HepG2 (cell line): ENCODE results near the gene BMP6. TPM values are rescaled to one million over a fixed set of nuclear protein-coding genes. Genes with fewer than 3 reads are reported as not detected.

Experiments
- BRD4 ChIP-seq: sonication (generic); formaldehyde crosslinking; IDR thresholded peaks from 2 replicates; pipeline ENCODE4 v1.4.0; 2020; ENCODE audit warnings: missing genetic modification reagents
- GPBP1L1 ChIP-seq: sonication (generic); formaldehyde crosslinking; IDR thresholded peaks from 2 replicates; pipeline ENCODE4 v1.5.0; 2020; ENCODE audit warnings: mild to moderate bottlenecking, missing genetic modification reagents
- KDM1A ChIP-seq: IDR thresholded peaks from 2 replicates; pipeline ENCODE4 v1.6.1; 2016; ENCODE audit warnings: missing compliant biosample characterization
- KLF11 ChIP-seq: IDR thresholded peaks from 2 replicates; pipeline ENCODE4 v1.6.1; 2016; ENCODE audit warnings: missing compliant biosample characterization
- KMT2A ChIP-seq: sonication (generic); formaldehyde crosslinking; IDR thresholded peaks from 2 replicates; pipeline ENCODE4 v1.4.0; 2020; ENCODE audit warnings: missing genetic modification reagents
- MYC ChIP-seq: sonication (generic); formaldehyde crosslinking; IDR thresholded peaks from 2 replicates; pipeline ENCODE4 v1.9.0; 2021; ENCODE audit warnings: missing genetic modification reagents, borderline replicate concordance
- NBN ChIP-seq: fragments of 450-650 bp; conservative IDR thresholded peaks from 2 replicates; pipeline ENCODE4 v1.6.1; 2017
- NPAS2 ChIP-seq: sonication (generic); formaldehyde crosslinking; IDR thresholded peaks from 2 replicates; pipeline ENCODE4 v1.8.0; 2022; ENCODE audit warnings: mild to moderate bottlenecking, missing genetic modification reagents, borderline replicate concordance
- PAX8 ChIP-seq: sonication (generic); formaldehyde crosslinking; IDR thresholded peaks from 2 replicates; pipeline ENCODE4 v1.8.0; 2022; ENCODE audit warnings: mild to moderate bottlenecking, missing genetic modification reagents, borderline replicate concordance
- PCBP1 ChIP-seq: fragments of 200-400 bp; formaldehyde crosslinking; IDR thresholded peaks from 2 replicates; pipeline ENCODE4 v1.6.1; 2017; ENCODE audit warnings: mild to moderate bottlenecking, low read depth, low read length, borderline replicate concordance
- REXO4 ChIP-seq: sonication (generic); formaldehyde crosslinking; IDR thresholded peaks from 2 replicates; pipeline ENCODE4 v1.8.0; 2022; ENCODE audit warnings: missing genetic modification reagents, mild to moderate bottlenecking, borderline replicate concordance
- SSRP1 ChIP-seq: IDR thresholded peaks from 2 replicates; pipeline ENCODE4 v1.6.1; 2016; ENCODE audit warnings: control low read depth
- TEAD3 ChIP-seq: optimal IDR thresholded peaks from 2 replicates; pipeline ENCODE3; 2016; ENCODE audit warnings: borderline replicate concordance
- XRCC5 ChIP-seq: fragments of 200-400 bp; formaldehyde crosslinking; optimal IDR thresholded peaks from 2 replicates; pipeline ENCODE3; 2017; ENCODE audit warnings: mild to moderate bottlenecking, low read length
- YEATS4 ChIP-seq: sonication (generic); formaldehyde crosslinking; IDR thresholded peaks from 2 replicates; pipeline ENCODE4 v1.4.0; 2020; ENCODE audit warnings: missing genetic modification reagents, borderline replicate concordance
- ZFP36L1 ChIP-seq: sonication (generic); formaldehyde crosslinking; IDR thresholded peaks from 2 replicates; pipeline ENCODE4 v1.8.0; 2022; ENCODE audit warnings: mild to moderate bottlenecking, missing genetic modification reagents, moderate library complexity
- ZNF224 ChIP-seq: sonication (generic); formaldehyde crosslinking; IDR thresholded peaks from 2 replicates; pipeline ENCODE4 v1.5.0; 2020; ENCODE audit warnings: mild to moderate bottlenecking, missing genetic modification reagents
- ZNF263 ChIP-seq: sonication (generic); formaldehyde crosslinking; IDR thresholded peaks from 2 replicates; pipeline ENCODE4 v1.4.0; 2020; ENCODE audit warnings: missing genetic modification reagents
- ZNF484 ChIP-seq: sonication (generic); formaldehyde crosslinking; IDR thresholded peaks from 2 replicates; pipeline ENCODE4 v1.5.1; 2020; ENCODE audit warnings: mild to moderate bottlenecking, low read depth, missing genetic modification reagents, borderline replicate concordance
- ZNF589 ChIP-seq: sonication (generic); formaldehyde crosslinking; conservative IDR thresholded peaks from 2 replicates; pipeline ENCODE4 v1.8.0; 2022; ENCODE audit warnings: mild to moderate bottlenecking, moderate library complexity, missing genetic modification reagents
- ZNF891 ChIP-seq: sonication (generic); formaldehyde crosslinking; IDR thresholded peaks from 2 replicates; pipeline ENCODE4 v1.5.0; 2020; ENCODE audit warnings: mild to moderate bottlenecking, missing genetic modification reagents
- polyA plus RNA-seq, 8 experiments: library from polyadenylated mRNA; depleted of rRNA in 3 of 8; stranded (reverse) in 7 of 8; unstranded in 1 of 8; fragments of >200 nt; fragmentation: Illumina TruSeq in 4 of 8; extraction: Trizol in 4 of 8; gene quantifications; 2 replicates each; pipeline versions ENCODE4 v1.2.1 to v1.2.3, GENCODE V29; 2011 to 2016; ENCODE audit warnings: low read depth in 4 of 8, missing spikeins in 1 of 8, mixed read lengths in 1 of 8; ENCODE audit not compliant: insufficient read depth in 1 of 8
- total RNA-seq, 5 experiments: library from RNA; depleted of rRNA; stranded (reverse); fragments of >200 nt; fragmentation: Illumina TruSeq; extraction: Trizol; gene quantifications; 2 replicates each; pipeline ENCODE4 v1.2.3, GENCODE V29; 2016; ENCODE audit warnings: low read depth in 1 of 5
- TF ChIP-seq, protein P1 (sequence below): sonication (generic); formaldehyde crosslinking; IDR thresholded peaks from 2 replicates; pipeline ENCODE4 v1.4.0; 2020; ENCODE audit warnings: mild to moderate bottlenecking, missing genetic modification reagents
- TF ChIP-seq, protein P2 (sequence below): sonication (generic); formaldehyde crosslinking; IDR thresholded peaks from 2 replicates; pipeline ENCODE4 v1.8.0; 2022; ENCODE audit warnings: mild to moderate bottlenecking, missing genetic modification reagents; ENCODE audit not compliant: insufficient replicate concordance
- TF ChIP-seq, protein P3 (sequence below): conservative IDR thresholded peaks from 2 replicates; pipeline ENCODE4 v1.6.1; 2018; ENCODE audit warnings: missing genetic modification reagents
- TF ChIP-seq, protein P4 (sequence below): IDR thresholded peaks from 2 replicates; pipeline ENCODE4 v1.6.1; 2016; ENCODE audit warnings: missing compliant biosample characterization, missing genetic modification reagents, borderline replicate concordance

Gene BMP6
- total and polyA plus RNA-seq, 2 of the 13 experiments (the other 11 are each of a cell fraction or from before 2014, with no cell fraction given) = 0.09 to 0.18 TPM

DNA sequence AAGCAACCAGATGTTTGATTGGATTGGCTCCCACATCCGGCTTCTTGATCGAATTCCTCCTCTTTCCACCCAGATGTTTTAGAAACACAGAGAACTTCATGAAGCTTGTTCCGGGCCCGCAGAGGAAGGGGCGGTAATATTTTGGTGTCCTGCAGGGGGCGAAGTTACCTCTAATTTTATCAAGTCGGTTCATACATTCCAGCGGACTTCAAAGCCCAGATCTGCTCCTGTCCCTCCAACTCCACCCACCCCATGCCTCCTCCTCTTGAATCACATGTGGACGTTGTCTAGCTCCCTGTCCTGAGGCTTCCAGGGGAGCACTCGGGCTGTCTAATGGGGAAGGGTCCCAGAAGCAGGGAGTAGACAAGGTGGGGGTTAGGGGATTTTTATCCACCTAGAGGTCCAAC, 2.9 kb upstream of the BMP6 start (continued):
- TF ChIP-seq SSRP1 (CRISPR knock-in tag) = no peak
- no peak for TF ChIP-seq BRD4 (CRISPR knock-in tag)
- TF ChIP-seq ZNF589 = no peak
- TF ChIP-seq KLF11 (CRISPR knock-in tag) = no peak
- TF ChIP-seq, protein P1, sequence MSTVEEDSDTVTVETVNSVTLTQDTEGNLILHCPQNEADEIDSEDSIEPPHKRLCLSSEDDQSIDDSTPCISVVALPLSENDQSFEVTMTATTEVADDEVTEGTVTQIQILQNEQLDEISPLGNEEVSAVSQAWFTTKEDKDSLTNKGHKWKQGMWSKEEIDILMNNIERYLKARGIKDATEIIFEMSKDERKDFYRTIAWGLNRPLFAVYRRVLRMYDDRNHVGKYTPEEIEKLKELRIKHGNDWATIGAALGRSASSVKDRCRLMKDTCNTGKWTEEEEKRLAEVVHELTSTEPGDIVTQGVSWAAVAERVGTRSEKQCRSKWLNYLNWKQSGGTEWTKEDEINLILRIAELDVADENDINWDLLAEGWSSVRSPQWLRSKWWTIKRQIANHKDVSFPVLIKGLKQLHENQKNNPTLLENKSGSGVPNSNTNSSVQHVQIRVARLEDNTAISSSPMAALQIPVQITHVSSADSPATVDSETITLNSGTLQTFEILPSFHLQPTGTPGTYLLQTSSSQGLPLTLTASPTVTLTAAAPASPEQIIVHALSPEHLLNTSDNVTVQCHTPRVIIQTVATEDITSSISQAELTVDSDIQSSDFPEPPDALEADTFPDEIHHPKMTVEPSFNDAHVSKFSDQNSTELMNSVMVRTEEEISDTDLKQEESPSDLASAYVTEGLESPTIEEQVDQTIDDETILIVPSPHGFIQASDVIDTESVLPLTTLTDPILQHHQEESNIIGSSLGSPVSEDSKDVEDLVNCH (CRISPR knock-in tag) = no peak
- TF ChIP-seq REXO4 (CRISPR knock-in tag) = no peak
- no peak for TF ChIP-seq ZNF224 (CRISPR knock-in tag)
- no peak for TF ChIP-seq KMT2A (CRISPR knock-in tag)
- no peak for TF ChIP-seq ZFP36L1 (CRISPR knock-in tag)
- TF ChIP-seq PCBP1 = no peak
- TF ChIP-seq ZNF484 = no peak
- TF ChIP-seq, protein P2, sequence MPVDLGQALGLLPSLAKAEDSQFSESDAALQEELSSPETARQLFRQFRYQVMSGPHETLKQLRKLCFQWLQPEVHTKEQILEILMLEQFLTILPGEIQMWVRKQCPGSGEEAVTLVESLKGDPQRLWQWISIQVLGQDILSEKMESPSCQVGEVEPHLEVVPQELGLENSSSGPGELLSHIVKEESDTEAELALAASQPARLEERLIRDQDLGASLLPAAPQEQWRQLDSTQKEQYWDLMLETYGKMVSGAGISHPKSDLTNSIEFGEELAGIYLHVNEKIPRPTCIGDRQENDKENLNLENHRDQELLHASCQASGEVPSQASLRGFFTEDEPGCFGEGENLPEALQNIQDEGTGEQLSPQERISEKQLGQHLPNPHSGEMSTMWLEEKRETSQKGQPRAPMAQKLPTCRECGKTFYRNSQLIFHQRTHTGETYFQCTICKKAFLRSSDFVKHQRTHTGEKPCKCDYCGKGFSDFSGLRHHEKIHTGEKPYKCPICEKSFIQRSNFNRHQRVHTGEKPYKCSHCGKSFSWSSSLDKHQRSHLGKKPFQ (CRISPR knock-in tag) = no peak
- TF ChIP-seq XRCC5 = peak; percentile 81
- no peak for TF ChIP-seq GPBP1L1 (CRISPR knock-in tag)
- TF ChIP-seq, protein P3, sequence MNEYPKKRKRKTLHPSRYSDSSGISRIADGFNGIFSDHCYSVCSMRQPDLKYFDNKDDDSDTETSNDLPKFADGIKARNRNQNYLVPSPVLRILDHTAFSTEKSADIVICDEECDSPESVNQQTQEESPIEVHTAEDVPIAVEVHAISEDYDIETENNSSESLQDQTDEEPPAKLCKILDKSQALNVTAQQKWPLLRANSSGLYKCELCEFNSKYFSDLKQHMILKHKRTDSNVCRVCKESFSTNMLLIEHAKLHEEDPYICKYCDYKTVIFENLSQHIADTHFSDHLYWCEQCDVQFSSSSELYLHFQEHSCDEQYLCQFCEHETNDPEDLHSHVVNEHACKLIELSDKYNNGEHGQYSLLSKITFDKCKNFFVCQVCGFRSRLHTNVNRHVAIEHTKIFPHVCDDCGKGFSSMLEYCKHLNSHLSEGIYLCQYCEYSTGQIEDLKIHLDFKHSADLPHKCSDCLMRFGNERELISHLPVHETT (CRISPR knock-in tag) = no peak
- TF ChIP-seq YEATS4 (CRISPR knock-in tag) = no peak
- TF ChIP-seq, protein P4, sequence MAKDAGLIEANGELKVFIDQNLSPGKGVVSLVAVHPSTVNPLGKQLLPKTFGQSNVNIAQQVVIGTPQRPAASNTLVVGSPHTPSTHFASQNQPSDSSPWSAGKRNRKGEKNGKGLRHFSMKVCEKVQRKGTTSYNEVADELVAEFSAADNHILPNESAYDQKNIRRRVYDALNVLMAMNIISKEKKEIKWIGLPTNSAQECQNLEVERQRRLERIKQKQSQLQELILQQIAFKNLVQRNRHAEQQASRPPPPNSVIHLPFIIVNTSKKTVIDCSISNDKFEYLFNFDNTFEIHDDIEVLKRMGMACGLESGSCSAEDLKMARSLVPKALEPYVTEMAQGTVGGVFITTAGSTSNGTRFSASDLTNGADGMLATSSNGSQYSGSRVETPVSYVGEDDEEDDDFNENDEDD = peak; percentile 16; the same call in 1 of the 2 replicates
- no peak for TF ChIP-seq NPAS2
- no peak for TF ChIP-seq KDM1A (CRISPR knock-in tag)
- peak; percentile 86 for TF ChIP-seq TEAD3 (CRISPR knock-in tag)
- TF ChIP-seq NBN = no peak
- TF ChIP-seq ZNF263 (CRISPR knock-in tag) = peak; percentile 68
- 0 out of 2 replicates have a peak, but pooled peaks have one; percentile 70 for TF ChIP-seq PAX8 (CRISPR knock-in tag)
- TF ChIP-seq MYC (CRISPR knock-in tag) = no peak
- no peak for TF ChIP-seq ZNF891 (CRISPR knock-in tag)
